Umbilical cord (tissue), 2 donors: ENCODE results near the gene RAD51B. TPM values are rescaled to one million over a fixed set of nuclear protein-coding genes. Genes with fewer than 3 reads are reported as not detected.

ENCODE experiments used
- DNase-seq: peaks from one replicate; pipeline ENCODE4 v3.0.0-alpha.2; 2015; ENCODE audit warnings: low spot score
- total RNA-seq: library from RNA; depleted of rRNA; stranded (reverse); fragments of >200 nt; gene quantifications from one replicate; pipeline ENCODE4 v1.2.3, GENCODE V29; 2014; ENCODE audit warnings: low replicate concordance; ENCODE audit not compliant: insufficient read depth

RAD51B gene
- total RNA-seq, 1 donor from 2014 or later, result 34.2 TPM

DNA sequence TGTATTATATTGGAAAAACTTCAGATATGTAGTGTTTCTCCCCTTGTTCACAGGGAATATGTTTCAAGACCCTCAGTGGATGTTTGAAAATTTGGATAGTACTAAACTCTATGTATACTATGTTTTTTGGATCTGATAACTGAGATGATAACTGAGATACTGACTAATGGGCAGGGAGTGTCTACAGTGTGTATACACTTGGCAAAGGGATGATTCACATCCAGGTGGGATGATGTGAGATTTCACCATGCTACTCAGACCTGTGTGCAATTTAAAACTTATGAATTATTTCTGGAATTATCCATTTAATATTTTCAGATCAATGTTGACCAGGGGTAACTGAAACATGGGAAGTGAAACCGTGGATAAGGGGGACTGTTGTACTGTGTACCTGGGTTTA is 13.8 kb downstream of the RAD51B start:
- DNase-seq, result no peak

DNA sequence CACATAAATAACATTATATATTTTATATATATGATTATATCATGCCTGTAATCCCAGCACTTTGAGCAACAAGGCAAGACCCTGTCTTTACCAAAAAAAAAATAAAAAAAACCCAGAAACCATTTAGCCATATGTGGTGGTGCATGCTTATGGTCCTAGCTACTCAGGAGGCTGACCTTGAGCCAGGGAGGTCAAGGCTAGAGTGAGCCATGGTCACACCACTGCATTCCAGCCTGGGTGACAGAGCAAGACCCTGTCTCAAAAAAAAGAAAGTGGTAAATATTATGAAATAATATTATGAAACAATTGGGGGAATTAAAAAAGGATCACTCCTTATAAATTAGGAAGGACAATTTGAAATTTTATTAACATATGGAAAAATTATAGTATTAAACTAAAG is 16.0 kb downstream of the RAD51B start:
- DNase-seq, result no peak

GRCh38 chr14:67837011-67837624 is 17.5 kb downstream of the RAD51B start:
- peak; percentile 80 for DNase-seq

DNA sequence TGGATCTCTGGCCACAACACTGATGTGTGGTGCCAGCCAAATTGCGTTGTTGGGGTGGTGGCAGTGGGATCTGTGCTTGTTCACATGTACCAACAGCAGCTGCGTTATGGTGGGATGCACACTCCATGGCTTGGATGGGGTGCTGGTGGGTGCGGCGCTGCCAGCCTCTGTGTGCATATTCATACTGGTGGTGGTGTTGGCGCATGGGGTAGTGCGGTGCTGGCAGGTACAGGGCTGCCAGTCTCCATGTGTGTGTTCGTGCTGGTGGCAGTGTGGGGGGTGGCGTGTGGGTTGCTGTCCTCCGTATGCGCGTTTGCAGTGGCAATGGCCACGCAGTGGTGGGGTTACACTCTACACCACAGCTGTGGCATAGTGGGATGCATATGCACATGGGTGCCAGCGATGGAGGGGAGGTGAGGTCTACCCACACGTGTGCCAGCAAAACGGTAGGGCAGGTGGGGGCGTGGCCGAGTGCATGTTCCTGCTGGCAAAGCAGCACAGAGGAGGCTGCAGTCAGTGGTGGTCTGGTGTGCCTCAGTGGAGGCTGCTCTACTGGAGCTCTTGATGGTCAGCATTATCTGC is 26.5 kb downstream of the RAD51B start:
- DNase-seq, result no peak

DNA sequence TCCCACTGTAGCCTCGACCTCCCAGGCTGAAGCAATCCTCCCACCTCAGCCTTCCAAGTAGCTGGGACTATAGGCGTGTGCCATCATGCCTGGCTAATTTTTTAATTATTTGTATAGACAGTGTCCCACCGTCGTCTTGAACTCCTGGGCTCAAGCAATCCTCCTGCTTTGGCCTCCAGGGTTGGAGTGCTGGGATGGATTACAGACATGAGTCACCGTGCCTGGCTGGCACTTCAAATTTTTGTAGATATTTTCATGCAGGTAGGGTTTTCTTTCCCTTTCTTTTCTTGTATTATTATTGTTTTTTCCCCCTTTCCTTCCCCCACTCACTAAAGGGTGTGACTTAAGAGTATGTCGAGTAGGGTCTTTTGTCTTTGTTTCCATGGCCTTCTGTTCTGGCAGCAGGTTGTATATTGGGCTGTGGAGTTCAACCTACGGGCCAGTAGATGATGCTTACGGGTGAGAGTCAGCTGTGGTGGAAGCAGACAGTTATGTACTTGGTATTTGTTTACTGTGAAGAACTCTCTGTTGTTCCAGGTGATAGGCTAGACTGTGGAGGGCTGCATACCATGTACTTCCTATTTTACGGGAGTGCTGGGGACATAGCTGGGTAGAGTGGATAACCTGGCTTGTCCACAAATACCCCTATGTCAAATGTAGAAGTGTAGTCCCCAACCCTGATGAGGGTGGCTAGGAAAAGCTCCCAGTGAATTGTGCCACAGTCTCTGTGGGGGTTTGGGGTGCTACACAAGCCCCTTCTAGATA is 30.7 kb downstream of the RAD51B start:
- DNase-seq, result no peak

DNA sequence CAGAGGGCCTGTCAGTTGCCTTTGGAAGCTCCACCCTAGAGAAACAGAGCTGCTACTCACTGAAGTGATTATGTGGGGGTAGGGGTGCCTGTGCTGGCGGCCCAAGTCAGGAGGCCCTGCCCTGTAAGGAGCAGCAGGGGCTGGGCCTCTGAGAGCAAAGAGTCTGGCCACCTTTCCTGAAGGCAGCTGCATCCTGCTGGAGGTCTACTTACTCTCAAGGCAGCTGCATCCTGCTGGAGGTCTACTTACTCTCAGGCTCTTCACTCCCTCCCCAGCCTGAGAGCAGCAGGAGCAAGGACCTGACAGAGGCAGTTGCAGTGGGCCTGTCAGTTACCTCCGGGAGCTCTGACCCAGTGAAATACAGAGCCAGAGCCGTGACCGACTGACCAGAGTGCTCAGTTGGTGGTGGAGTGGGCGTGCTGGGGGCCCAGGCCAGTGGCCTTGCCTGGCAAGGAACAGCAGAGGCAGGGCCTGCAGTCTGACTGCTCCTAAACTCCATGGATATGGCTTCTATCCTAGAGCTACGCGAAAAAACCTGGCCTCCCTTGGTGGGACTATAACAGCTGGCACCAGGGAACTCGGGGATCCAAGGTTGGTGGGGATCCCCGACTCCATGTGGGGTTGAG is 32.3 kb downstream of the RAD51B start:
- DNase-seq, result no peak

DNA sequence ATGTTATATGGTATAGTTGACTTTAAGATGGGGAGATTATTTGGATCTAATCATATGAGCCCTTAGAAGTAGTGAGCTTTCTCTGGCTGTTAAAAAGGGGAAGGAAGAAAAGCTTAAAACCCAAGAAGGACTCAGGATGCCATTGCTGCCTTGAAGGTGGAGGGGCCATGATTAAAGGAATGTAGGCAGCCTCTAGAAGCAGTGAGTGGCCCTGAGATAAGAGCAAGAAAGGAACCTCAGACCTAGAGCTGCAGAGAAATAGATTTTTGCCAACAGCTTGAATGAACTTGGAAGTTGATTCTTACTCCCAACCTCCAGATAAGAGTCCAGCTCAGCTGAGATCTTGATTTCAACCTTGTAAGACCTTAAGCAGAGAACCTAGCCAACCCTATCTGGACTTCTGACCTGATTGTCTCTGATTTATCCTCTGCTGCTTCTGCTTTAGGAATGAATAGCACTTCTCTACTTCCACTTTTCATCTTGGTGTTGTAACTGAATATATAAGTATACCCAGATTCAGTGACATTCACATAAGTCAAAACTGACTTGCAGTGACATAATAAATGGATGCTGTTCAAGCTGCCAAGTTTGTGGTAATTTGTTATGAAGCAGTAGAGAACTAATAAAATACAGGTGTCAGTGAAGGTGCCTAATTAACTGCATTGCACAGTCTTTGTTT is 33.5 kb downstream of the RAD51B start:
- DNase-seq, result no peak

GRCh38 chr14:67853715-67854114 is 34.1 kb downstream of the RAD51B start:
- no peak for DNase-seq

DNA sequence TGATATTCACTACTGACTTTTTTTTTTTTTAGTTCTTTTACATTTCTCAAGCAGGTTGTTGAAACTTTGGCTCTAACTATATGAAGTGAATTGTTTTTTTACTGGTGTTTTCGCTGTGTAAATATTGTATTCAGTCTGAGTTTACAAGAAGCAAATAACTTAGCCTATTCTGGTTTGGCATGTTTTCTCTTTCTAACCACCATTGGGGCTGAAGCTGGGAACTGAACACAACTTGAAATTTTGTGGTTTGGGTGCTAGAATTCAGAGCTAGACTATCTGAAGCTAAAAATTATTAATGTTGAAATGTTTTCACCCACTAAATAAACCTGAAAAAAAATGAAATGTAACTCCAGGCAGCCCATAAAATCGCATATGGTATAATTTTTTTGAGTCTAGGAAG is 37.2 kb downstream of the RAD51B start:
- DNase-seq, result no peak

DNA sequence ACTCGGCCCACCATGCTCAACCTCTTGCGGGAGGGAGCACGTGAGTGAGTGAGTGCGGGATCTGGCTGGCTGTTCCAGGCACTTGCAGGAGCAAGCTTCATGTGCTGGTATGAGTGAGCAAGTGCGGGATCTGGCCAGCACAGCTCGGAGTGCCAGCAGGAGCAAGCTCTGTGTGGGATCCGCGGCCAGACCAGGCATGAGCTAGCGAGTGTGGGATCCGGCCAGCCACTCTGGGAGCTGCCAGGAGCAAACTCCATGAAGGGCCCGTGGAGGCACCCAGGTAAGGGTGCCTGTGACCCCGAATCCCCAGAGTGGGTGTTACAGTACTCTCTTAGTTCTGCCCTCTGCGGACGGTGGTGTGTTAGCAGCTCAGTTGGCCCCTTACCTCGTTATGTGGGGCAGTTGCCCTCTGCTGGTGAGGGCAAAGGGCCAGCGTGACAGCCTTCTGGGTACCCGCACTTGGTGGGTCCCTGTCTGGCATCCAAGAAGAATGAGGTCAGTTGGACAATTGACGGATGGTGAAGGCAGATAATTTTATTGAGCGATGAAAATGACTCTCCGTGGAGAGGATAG is 38.3 kb downstream of the RAD51B start:
- no peak for DNase-seq

DNA sequence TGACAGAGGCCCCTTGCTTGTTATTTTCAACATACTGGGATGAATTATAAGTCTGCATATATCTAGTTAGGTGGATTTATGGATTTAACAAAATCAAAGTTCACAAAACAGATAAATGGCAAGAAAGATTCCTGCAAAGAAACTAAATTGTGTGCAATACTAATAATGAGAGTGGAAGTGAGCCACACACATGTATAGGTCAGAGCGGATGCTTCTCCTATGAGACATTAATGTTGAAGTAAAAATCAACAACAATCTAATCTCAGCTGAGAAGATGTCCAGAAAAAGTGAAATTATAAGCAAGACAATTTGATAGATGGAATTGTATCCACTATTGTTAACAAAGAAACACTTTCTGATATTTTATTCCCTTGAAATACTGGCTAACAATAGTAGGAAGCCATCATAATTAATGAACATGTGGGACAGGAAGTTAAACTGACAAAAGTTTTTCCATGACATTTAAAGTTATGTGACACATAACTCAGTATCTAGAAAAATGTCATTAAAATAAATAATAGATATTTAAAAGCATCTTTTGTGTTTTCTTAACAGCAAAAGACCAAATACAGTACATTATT is 39.7 kb downstream of the RAD51B start:
- no peak for DNase-seq

- DNase-seq, result peak; percentile 44
Observed at GRCh38 chr14:67863223-67863622, 43.6 kb downstream of the RAD51B start.

- no peak for DNase-seq
Observed at GRCh38 chr14:67875175-67876006, 55.8 kb downstream of the RAD51B start.

DNA sequence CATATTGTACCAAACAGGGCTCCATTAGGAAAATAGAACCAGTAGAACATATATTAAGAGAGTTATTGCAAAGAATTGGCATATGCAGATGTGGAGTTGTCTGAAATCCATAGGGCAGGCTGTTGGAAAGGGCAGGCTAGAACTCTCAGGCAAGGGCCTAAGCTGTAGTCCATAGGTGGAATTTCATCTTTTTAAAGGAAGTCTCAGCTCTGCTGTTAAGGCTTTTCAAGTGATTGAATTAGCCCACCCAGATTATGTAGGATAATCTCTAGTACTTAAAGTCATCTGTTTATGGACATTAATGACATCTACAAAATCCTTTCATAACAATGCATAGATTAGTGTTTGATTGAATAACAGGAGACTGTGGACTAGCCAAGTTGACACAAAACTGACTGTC is 59.4 kb downstream of the RAD51B start:
- DNase-seq, result no peak

DNA sequence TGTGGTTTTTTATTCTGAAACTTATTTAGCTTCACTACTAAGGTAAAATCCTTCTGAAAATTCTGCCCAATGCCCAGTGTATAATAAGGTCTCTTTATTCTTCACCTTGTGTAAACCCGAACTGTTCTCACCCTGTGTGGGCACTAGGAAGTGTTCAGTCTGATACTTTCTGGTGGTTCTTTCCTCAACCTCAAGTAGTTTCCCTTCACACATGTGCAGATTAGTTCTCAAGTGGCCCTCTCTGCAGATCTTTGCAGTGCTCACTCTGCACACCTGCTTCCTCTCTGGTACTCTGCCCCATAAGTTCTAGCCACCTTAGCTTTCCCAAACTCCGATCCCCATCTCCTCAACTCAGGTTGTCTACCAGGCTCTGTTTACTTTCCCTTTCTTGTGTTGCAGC is 61.6 kb downstream of the RAD51B start:
- no peak for DNase-seq

DNA sequence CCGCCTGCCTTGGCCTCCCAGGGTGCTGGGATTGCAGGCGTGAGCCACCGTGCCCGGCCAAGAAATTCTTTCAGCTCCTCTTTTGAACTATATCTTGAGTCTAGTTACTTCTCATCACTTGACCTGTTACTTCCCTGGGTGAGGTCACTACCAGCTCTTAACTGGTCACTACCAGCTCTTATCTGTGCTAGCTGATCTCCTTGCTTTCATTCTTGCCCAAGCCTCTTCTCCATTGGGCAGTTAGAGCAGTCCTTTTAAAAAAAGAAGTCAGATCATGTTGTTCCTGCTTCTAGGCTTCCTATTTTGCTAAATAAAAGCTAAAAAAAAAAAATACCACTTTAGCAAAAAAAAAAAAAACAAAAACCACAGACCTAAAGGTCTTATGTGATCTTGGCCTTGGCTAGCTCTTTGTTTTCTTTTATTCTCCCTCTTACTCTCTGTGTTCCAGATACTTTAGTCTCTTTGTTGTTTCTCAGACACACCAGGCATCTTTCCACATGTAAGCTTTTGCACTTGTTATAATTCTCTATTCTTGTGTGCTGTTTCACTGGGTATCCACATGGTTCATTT is 63.5 kb downstream of the RAD51B start:
- peak; percentile 12 for DNase-seq

GRCh38 chr14:67883717-67884116 is 64.1 kb downstream of the RAD51B start:
- peak; percentile 33 for DNase-seq

- DNase-seq, result no peak
Observed at GRCh38 chr14:67886191-67886590, 66.6 kb downstream of the RAD51B start.

- DNase-seq, result no peak
Observed at GRCh38 chr14:67887478-67887877, 67.9 kb downstream of the RAD51B start.

DNA sequence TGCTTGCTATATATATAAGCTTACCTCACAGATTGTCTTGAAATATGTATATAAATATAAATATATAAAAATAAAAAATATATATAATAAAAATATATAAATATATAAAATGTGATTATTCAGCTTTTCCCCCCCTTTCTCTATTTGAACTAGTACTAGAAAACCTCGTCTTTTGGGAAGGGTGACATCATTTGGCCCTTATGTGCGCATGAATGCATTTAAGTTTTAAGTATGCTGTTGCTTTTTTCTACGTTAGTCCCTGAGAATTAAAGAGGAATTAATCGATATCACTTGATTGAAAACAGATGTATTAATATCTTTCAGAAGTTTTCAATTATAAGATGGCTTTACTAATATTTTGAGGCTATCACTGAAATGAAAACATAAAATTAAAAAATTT is 69.9 kb downstream of the RAD51B start:
- no peak for DNase-seq
